Endometrium (tissue), 2 donors: ENCODE data around the gene ARHGEF3.
"Not testable (repeated sequence)": the region's sequence is repeated elsewhere in the genome, so short reads cannot be mapped to it uniquely, and the experiment has no call there.

Experiments
- FAIRE-seq: peaks from 2 replicates; lab custom pipeline; 2012; peaks lifted over from hg19 to GRCh38; lab: Jason Lieb, UNC
- donor health status: control.
- donor health status: control.

Gene ARHGEF3

GRCh38 chr3:56771376-56771775 lies 30.4 kb downstream of the ARHGEF3 start:
- FAIRE-seq: no peak

DNA sequence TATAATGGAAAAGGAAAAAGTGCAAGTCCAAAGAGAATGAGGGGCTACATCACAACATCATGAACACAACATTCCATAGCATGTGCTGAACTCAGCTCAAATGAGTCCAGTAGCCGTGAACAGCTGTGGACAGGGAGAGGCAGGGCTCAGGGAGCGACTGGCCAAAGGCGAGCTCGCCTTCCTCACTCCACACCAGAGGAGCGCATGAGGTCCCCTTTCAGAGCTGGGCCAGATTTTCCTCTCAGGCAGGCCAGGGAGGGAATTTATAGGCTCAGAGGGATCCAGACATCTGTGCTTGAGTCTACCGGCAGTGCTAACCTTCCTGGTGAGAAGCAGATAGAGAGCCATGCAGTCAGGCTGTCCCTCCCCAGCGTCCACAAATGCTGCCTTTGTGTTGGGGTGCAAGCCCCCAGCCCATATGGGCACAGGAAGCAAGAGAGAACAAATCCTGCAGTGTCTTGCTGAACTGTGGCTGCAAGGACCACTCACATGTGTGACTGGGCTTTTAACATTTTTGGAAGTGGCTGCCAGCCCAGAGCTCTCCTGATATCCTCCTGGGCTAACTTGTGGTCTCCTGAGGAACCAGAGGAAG lies 32.5 kb downstream of the ARHGEF3 start:
- FAIRE-seq: no peak

DNA sequence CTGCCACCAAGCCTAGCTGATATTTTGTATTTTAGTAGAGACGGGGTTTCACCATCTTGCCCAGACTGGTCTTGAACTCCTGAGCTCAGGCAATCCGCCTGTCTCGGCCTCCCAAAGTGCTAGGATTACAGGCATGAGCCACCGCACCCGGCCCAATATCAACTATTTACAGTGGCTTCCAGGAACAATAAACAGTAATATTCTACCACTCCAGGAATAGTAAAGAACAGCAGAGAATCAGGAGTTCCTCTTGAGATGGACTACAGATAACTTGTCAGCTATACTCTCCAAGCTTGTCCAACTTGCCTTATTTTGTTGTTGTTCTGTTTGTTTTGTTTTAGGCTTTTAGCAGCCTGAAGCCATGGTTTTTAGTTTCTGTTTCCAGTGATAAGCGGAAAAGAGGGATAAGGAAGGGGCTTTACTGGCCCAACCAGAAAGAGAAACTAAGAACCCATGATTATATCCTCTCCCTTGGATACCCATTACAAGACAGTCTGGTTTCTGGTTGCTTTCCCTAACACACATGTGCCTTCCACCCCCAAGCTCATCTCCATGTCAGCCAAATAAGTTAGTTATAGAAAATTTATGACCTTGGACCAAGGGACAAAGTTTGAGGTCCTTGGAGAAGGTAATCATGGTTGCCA lies 36.7 kb downstream of the ARHGEF3 start:
- FAIRE-seq: no peak

DNA sequence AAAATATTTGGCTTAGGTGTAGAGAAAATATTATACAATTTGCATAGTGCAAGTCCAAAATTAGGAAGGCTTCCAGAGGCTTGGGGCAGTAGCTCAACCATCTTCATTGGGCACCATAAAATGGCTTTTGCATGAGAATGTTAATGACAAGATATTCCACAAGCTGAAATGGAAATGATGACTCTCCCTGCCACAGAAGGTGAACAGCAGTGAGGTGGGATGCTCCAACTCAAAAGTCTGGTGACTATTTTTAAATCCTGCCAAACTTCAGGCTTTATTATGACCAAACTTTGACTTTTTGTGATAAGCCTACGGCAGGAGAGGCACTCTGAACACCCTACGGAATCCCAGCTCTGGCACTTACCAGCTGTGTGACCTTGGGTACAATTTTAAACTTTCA lies 37.6 kb downstream of the ARHGEF3 start:
- FAIRE-seq: no peak

DNA sequence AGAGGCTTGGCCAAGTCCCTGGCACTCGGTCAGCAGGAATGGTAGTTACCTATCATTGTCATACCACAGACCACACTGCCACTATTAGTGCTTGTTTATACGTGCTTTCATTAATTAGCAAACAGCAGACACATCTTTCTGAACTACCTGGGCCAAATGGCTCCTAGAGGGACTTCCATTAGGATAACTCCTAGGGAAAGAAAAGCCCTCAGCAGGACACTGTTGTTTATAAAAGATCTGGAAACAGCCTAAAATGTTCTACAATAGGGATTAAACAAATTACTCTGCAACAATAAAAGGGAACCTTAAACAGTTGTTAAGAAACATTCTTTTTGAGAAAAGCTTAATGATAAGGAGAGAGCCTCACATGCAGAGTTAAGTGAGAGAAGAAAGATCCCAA lies 38.5 kb downstream of the ARHGEF3 start:
- no peak for FAIRE-seq

- no peak for FAIRE-seq
Measured at GRCh38 chr3:56762718-56763117, 39.0 kb downstream of the ARHGEF3 start.

DNA sequence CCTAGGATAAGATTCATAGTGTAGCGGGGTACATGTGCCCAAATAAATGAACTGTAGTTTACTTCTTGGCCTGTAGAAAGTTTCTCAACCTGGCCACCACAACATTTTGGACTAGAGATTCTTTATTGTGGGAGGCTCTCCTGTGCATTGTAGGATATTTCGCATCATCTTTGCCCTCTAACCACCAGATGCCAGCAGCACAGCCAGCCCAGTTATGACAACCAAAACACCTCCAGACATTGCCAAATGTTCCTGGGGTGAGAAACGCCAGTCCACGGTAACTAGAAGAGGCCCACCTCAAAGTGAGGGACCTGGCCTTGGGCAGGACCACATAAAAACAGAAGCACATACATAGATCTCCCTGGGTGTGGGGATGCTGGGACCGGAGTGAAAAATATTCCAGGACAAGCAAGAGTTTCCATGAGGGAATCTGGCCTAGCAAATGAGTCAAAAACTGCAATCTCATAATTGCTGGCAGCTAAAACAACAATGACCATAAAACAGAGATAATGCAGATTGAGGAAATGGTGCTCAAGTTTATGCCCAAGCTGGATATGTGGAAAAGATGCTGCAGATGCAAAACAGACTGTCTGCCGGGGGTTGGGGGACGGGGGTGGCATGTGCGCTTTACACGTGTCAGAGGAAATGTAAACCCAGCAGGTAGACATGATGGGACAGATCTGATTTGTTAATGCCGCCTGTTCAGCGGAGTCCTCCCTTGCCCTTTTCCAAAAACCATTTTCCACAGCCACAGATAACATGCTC lies 39.7 kb downstream of the ARHGEF3 start:
- FAIRE-seq: no peak

- no peak for FAIRE-seq
Measured at GRCh38 chr3:56761023-56761422, 40.7 kb downstream of the ARHGEF3 start.

GRCh38 chr3:56759532-56759931 lies 42.2 kb downstream of the ARHGEF3 start:
- FAIRE-seq: no peak

GRCh38 chr3:56758539-56758981 lies 43.2 kb downstream of the ARHGEF3 start:
- peak; percentile 86 for FAIRE-seq

DNA sequence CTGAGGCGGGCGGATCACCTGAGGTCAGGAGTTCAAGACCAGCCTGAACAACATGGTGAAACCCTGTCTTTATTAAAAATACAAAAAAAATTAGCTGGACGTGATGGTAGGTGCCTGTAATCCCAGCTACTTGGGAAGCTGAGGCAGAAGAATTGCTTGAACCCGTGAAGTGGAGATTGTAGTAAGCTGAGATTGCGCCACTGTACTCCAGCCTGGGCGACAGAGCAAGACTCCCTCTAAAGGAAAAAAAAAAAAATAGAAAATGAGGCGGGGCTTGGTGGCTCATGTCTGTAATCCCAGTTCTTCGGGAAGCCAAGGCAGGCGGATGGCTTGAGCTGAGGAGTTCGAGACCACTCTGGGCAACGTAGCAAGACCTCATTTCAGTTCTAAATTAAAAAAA lies 43.7 kb downstream of the ARHGEF3 start:
- not testable (repeated sequence) for FAIRE-seq

DNA sequence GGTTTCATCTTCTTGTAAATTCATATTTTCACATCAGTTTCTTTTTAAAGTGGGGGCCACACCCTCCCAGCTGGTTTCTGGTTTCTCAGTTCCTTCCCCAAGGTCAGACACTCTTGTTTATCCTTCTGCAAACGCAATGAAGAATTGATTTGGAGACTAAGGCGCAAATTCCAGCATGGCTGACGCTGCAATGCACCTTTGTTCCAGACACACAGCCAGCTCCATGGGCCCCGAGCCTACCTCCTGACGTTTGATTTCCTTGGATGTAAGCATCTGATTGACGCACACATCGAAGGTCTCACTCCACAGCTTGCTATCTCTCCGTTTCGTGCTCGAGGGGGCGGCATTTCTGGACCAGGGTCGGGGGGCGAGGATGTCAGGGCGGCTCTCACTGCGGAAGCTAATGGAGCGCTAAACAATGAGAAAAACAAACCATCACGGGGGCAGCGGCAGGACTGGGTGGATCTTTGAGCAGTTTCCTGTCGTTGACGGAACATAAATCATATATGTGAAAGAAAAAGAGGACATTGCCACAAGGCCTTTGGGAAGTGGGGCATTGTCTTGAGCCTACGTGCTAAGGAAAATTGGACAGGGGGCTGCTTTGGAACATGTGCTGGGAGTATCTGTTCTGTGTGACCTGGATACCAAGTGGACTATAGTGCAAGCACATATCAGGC lies 46.9 kb downstream of the ARHGEF3 start:
- FAIRE-seq: no peak

- FAIRE-seq: no peak
Measured at GRCh38 chr3:56753206-56753820, 48.4 kb downstream of the ARHGEF3 start.

GRCh38 chr3:56751056-56751707 lies 50.6 kb downstream of the ARHGEF3 start:
- no peak for FAIRE-seq

DNA sequence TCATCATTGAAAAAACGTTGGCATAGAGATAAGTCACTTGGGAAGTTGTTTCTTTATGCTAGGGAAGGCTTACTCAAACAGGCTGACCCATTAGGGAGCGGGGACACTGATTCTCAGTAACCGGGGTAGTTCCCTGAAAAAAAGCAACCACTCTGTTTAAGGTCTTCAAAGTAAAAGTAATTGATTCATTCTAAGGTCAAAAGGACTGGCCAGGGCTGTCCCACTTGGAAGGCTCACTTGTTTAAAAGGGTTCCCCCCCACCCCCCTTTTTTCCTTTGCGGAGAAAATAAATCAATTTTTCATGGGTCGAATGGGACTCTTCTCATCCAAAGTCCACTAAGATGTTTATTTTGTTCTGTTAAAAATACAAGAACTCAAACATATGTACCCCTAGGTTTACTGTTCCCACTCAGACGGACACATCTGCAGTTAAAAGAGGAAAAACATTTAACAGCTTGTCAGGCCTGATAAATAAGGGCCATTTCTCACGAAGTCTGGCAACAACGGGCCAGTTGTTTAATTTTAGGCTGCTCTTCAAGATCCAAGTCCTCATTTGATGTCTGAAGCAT lies 53.0 kb downstream of the ARHGEF3 start:
- no peak for FAIRE-seq

DNA sequence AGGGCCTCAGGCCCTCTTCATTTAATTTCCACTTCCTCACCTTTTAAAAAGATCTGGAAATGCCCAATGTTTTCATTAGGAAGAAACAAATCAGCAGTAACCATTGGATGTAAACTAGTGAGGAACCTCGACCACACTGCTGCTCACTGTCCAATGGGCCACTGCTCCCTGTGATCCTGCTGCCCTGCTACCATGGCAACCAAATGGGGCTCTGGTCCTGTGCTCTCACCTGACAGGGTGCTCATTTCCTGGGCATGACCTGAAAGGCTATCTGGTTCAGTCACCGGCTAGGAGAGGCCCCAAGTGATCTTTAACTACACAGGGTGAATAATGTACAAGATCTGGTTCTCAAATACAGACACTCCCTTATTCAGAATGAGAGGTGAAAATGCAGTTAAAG lies 54.6 kb downstream of the ARHGEF3 start:
- no peak for FAIRE-seq

- no peak for FAIRE-seq
Measured at GRCh38 chr3:56744016-56744415, 57.7 kb downstream of the ARHGEF3 start.

DNA sequence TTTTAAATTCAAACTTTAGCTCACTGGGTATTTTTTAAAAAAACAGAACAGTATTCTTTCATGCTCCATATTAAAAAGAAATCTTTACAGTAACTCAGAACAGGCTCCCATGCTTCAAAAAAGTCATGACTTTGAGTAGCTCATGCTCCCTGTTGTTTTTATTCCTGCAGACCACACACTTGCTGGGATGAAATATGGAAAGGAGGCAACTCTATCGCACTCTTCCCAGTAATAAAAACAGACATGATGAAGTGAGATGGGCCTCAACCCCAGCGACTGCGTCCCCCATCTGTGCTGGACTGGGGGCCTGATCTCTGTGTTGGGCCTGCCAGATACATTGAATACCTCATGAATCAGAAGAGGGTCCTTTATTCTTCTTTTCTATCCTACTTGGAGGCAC lies 58.9 kb downstream of the ARHGEF3 start:
- no peak for FAIRE-seq

DNA sequence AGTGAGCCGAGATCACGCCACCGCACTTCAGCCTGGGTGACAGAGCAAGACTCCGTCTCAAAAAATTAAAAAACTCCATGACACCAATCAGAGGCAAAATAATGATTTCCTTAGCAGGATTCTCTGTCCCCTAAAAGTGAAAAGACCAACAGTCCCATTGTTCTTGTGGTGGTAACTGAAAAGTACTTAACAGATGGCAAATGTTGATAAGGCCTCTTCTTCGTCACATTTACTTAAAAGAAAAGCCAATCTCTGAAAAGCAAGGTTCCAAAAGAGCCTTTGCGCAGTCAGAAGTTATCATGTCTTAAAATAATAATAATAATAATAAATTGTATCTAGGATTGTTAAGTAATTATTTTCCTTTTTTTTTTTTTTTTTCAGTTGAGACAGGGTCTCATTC lies 62.7 kb downstream of the ARHGEF3 start:
- FAIRE-seq: no peak

DNA sequence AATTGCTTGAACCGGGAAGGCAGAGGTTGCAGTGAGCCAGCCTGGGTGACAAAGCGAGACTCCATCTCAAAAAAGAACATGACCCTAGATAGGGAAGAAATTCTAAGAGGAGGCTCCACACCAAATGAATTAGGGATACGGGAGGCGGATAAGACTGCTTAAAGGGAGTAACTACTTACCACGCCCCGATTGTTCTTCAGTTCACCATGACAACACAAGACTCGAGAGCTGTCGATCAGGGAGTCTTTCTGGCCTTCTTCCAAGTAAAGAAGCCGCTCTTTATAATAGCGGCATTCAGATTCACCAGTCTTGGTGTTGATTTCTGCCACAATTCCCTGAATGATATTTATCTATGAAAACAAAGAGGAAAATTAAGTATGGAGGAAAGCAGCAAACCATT lies 64.7 kb downstream of the ARHGEF3 start:
- no peak for FAIRE-seq

DNA sequence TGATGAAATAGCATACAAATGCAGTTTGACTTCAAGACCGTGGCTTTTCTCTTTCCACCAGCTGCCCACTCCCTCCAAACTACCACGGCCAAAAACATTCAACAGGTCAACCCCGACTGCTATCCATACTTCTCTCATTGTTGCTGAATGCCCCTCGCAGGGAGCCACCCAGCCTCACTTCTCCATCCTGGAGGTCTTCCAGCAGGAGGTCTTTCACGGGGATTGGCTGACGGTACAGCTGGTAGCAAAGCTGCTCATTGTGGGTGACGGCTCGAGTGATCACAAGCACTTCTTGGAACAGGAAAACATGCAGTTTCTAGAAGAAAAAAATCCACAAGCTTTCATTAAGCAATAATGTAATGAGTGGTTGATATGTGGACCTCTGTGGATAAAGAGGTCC lies 69.6 kb downstream of the ARHGEF3 start:
- no peak for FAIRE-seq

GRCh38 chr3:56725175-56725574 lies 76.6 kb downstream of the ARHGEF3 start:
- FAIRE-seq: no peak
